GM12892 (cell line): ENCODE results near the gene FXYD4.
"Not testable (repeated sequence)": the region's sequence is repeated elsewhere in the genome, so short reads cannot be mapped to it uniquely, and the experiment has no call there.

Source experiments
- DNase-seq: peaks from one replicate; pipeline ENCODE4 v3.0.0; 2011; ENCODE audit not compliant: insufficient read length
- FAIRE-seq: peaks from 2 replicates; lab custom pipeline; 2011; peaks lifted over from hg19 to GRCh38; lab: Jason Lieb, UNC
- POLR2A ChIP-seq: IDR thresholded peaks from 2 replicates; pipeline ENCODE4 v1.6.1; 2011; ENCODE audit warnings: low read depth, low read length, control low read depth
- POLR2AphosphoS5 ChIP-seq: IDR thresholded peaks from 2 replicates; pipeline ENCODE4 v1.6.1; 2011; ENCODE audit warnings: low read depth, low read length, control low read depth
- TAF1 ChIP-seq: IDR thresholded peaks from 2 replicates; pipeline ENCODE4 v1.6.1; 2011; ENCODE audit warnings: low read depth, mild to moderate bottlenecking, control low read depth, low read length, borderline replicate concordance

Gene FXYD4

GRCh38 chr10:43392748-43393147, 21.3 kb downstream of the FXYD4 start:
- FAIRE-seq (no peak), DNase-seq (no peak)
- no peak for TF ChIP-seq POLR2A
- TF ChIP-seq POLR2AphosphoS5, result no peak; the same call in 1 of the 2 replicates

GRCh38 chr10:43393186-43393585, 21.8 kb downstream of the FXYD4 start:
- not testable (repeated sequence) for FAIRE-seq, DNase-seq

- FAIRE-seq (no peak), DNase-seq (no peak)
- TF ChIP-seq POLR2AphosphoS5 (no peak), TAF1 (no peak), POLR2A (no peak)
Observed at GRCh38 chr10:43393606-43394360, 22.3 kb downstream of the FXYD4 start.

GRCh38 chr10:43394868-43395267, 23.4 kb downstream of the FXYD4 start:
- FAIRE-seq, result no peak
- TF ChIP-seq POLR2A, result no peak
- no peak for DNase-seq

GRCh38 chr10:43395571-43396060, 24.2 kb downstream of the FXYD4 start:
- FAIRE-seq, result peak; percentile 21
- no peak for DNase-seq
- TF ChIP-seq TAF1 (no peak), POLR2AphosphoS5 (no peak), POLR2A (no peak)

GRCh38 chr10:43396061-43396927, 24.9 kb downstream of the FXYD4 start:
- peak; percentile 86 for DNase-seq
- FAIRE-seq, result peak; percentile 77
- TF ChIP-seq TAF1 (no peak), POLR2A (0 out of 2 replicates have a peak, but pooled peaks have one; percentile 40)

GRCh38 chr10:43396928-43397624, 25.6 kb downstream of the FXYD4 start:
- peak; percentile 89 for DNase-seq
- FAIRE-seq, result peak; percentile 65
- TF ChIP-seq POLR2AphosphoS5 (peak; percentile 94), POLR2A (peak; percentile 90), TAF1 (peak; percentile 79)

GRCh38 chr10:43398939-43399319, 27.5 kb downstream of the FXYD4 start:
- no peak for TF ChIP-seq POLR2AphosphoS5
- peak; percentile 8; the same call in 1 of the 2 replicates for TF ChIP-seq POLR2A
- FAIRE-seq (no peak), DNase-seq (no peak)

- TF ChIP-seq TAF1 (no peak), POLR2AphosphoS5 (no peak)
- FAIRE-seq (peak; percentile 54), DNase-seq (no peak)
Observed at GRCh38 chr10:43399320-43400310, 28.2 kb downstream of the FXYD4 start.

- FAIRE-seq (no peak), DNase-seq (no peak)
- TF ChIP-seq TAF1, result no peak
- no peak for TF ChIP-seq POLR2AphosphoS5
- TF ChIP-seq POLR2A, result no peak
Observed at GRCh38 chr10:43401627-43402026, 30.2 kb downstream of the FXYD4 start.

- DNase-seq (no peak), FAIRE-seq (no peak)
- TF ChIP-seq POLR2AphosphoS5 (no peak), POLR2A (no peak), TAF1 (no peak)
Observed at GRCh38 chr10:43402176-43402575, 30.7 kb downstream of the FXYD4 start.
